ENCODE results near the gene WNT7B. TPM values are rescaled to one million over a fixed set of nuclear protein-coding genes. Genes with fewer than 3 reads are reported as not detected.

WNT7B gene
- total RNA-seq, 2 donors from 2014 or later = 7.5 to 7.7 TPM

DNA sequence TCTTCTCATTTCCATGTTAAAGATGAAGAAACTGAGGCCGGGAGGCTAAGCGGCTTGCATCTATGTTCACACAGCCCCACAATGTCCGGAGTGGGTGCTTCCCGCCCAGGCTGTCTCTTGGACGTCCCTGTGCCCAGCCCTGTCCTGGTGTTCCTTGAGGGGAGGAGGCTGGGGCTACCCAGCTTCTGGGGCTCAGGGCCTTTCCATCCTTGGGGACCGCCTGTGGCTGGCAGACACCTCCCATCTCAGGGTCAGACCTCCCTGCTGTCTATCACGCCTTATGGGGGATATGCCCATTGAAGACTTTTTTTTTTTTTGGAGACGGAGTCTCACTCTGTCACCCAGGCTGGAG is 95.5 kb downstream of the WNT7B start:
- H3K4me3 ChIP-seq = no peak overlapping the region
- WGBS = 83% methylated on average over 8 of the region's 8 CpGs
- no peak overlapping the region for H3K27ac ChIP-seq
- no peaks in the 10 kb centered on the region for H3K27me3 ChIP-seq (replicated peaks; ENCODE audit: insufficient read depth)
- TF ChIP-seq POLR2A (IDR thresholded peaks at IDR 0.05) (no peak), POLR2AphosphoS5 (IDR thresholded peaks at IDR 0.05) (no peak)
- TF ChIP-seq, protein P1, sequence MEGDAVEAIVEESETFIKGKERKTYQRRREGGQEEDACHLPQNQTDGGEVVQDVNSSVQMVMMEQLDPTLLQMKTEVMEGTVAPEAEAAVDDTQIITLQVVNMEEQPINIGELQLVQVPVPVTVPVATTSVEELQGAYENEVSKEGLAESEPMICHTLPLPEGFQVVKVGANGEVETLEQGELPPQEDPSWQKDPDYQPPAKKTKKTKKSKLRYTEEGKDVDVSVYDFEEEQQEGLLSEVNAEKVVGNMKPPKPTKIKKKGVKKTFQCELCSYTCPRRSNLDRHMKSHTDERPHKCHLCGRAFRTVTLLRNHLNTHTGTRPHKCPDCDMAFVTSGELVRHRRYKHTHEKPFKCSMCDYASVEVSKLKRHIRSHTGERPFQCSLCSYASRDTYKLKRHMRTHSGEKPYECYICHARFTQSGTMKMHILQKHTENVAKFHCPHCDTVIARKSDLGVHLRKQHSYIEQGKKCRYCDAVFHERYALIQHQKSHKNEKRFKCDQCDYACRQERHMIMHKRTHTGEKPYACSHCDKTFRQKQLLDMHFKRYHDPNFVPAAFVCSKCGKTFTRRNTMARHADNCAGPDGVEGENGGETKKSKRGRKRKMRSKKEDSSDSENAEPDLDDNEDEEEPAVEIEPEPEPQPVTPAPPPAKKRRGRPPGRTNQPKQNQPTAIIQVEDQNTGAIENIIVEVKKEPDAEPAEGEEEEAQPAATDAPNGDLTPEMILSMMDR (IDR thresholded peaks at IDR 0.05) = no peak
- no peaks in the 10 kb centered on the region for H3K36me3 ChIP-seq
- no peaks in the 10 kb centered on the region for H3K4me1 ChIP-seq (replicated peaks)
- no peaks in the 10 kb centered on the region for H3K9me3 ChIP-seq
- no peak for DNase-seq (ENCODE audit: low spot score)
- intact Hi-C loops (cut with DNase I) = no loop called here

DNA sequence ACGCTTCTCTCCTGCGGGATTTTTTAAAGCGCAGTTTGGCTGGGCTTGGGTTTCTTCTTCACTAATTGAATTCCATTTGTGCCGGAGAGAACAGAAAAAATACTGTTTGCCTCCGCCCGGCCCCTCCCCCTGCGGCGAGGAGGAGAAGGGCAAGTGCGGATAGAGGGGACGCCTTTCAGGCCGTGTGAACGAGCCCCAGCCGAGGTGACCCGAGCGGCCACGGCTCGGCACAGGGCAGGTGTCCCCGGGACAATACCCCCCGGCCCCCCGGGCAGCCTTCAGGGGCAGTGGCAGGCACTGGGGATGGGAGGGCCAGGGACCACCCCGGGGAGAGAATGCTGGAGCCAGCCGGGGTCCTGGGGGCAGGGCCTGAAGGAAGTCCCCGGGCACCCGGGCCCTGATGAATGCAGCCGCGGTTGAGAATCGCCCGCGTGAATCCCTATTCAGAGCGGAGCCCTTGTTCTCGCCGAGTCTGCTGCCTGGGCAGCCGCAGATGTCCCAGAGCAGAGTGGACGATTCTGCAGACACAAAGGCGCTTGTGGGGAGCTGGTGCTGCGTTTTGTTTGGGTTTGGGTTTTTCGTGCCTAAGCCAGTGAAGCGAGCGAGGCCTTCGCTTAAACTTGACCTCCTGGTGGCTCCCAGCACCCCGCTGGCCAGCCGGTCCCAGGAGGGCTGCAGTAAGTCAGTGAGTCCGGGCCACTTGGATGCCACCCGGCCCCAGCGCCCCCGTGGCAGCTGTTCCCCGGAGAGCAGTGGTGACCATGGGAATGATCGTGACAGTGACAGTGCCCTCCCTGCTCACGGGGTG is 96.0 kb downstream of the WNT7B start:
- no peaks in the 10 kb centered on the region for H3K9me3 ChIP-seq
- H3K36me3 ChIP-seq = no peaks in the 10 kb centered on the region
- no peak overlapping the region for H3K4me3 ChIP-seq
- no peak for DNase-seq (ENCODE audit: low spot score)
- intact Hi-C loops (cut with DNase I) = no loop called here
- 38% methylated on average over 42 of the region's 49 CpGs for WGBS
- H3K27ac ChIP-seq = no peak overlapping the region
- no peak for TF ChIP-seq POLR2A (IDR thresholded peaks at IDR 0.05)
- no peak for TF ChIP-seq POLR2AphosphoS5 (IDR thresholded peaks at IDR 0.05)
- TF ChIP-seq, protein P1 (IDR thresholded peaks at IDR 0.05) = no peak
- H3K4me1 ChIP-seq (replicated peaks) = no peaks in the 10 kb centered on the region
- no peaks in the 10 kb centered on the region for H3K27me3 ChIP-seq (replicated peaks; ENCODE audit: insufficient read depth)

DNA sequence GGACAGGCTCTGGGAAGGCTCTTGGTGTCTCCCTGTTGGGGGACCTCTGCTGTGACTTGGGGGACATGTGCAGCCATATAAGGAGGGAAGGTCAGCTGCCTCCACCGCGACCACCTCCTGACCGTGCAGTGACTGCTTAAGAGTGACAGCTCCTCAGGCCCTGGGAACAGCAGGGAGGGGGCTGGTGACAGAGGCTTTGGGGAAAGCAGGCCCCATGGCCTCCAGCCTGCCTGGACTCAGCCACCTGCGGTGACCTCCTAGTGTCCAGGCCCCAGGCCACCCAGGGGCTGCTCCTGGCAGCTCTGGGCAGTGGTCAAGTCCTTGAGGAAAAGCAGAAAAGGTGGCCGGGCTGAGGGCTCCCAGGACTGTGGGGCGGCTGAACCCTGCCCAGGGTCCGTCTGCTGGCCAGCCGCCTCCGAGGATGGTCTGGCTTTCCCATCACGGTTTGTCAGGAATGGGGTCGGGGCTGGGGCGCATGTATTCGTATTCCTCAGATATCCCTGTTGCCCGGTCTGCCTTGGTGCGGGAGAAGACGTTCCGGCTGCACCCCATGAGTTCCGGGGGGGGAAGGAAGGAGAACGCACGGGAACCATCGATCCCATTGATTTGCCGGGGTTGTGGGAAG is 96.8 kb downstream of the WNT7B start:
- intact Hi-C loops (cut with DNase I) = no loop called here
- no peak for TF ChIP-seq POLR2A (IDR thresholded peaks at IDR 0.05)
- TF ChIP-seq, protein P1 (IDR thresholded peaks at IDR 0.05) = no peak
- no peak for TF ChIP-seq POLR2AphosphoS5 (IDR thresholded peaks at IDR 0.05)
- H3K9me3 ChIP-seq = no peaks in the 10 kb centered on the region
- H3K36me3 ChIP-seq = no peaks in the 10 kb centered on the region
- H3K4me3 ChIP-seq = no peak overlapping the region
- DNase-seq (ENCODE audit: low spot score) = no peak
- H3K27ac ChIP-seq = no peak overlapping the region
- no peaks in the 10 kb centered on the region for H3K27me3 ChIP-seq (replicated peaks; ENCODE audit: insufficient read depth)
- WGBS = 44% methylated on average over 22 of the region's 22 CpGs
- no peaks in the 10 kb centered on the region for H3K4me1 ChIP-seq (replicated peaks)

GRCh38 chr22:45879552-45879949 is 97.4 kb downstream of the WNT7B start:
- Histone ChIP-seq H3K4me1 (replicated peaks) (no peaks in the 10 kb centered on the region), H3K27me3 (replicated peaks; ENCODE audit: insufficient read depth) (no peaks in the 10 kb centered on the region), H3K9me3 (no peaks in the 10 kb centered on the region), H3K36me3 (no peaks in the 10 kb centered on the region), H3K27ac (no peak overlapping the region), H3K4me3 (no peak overlapping the region)
- TF ChIP-seq, protein P1 (IDR thresholded peaks at IDR 0.05) = no peak
- TF ChIP-seq POLR2A (IDR thresholded peaks at IDR 0.05) = no peak
- WGBS = 55% methylated on average over 6 of the region's 6 CpGs
- intact Hi-C loops (cut with DNase I) = no loop called here
- no peak for DNase-seq (ENCODE audit: low spot score)
